Neural cell (in vitro differentiated cells): ENCODE data around the gene PCSK7. TPM values are rescaled to one million over a fixed set of nuclear protein-coding genes. Genes with fewer than 3 reads are reported as not detected.

ENCODE experiments used
- H2AFZ ChIP-seq: fragments of 200-600, 300-800 bp; sonication (generic), shearing (Covaris generic); 2 replicates; pipeline ENCODE4 v1.6.0; 2014; ENCODE audit warnings: low read depth, mild to moderate bottlenecking, antibody characterized with exemption, low read length, moderate library complexity
- H3F3A ChIP-seq: fragments of 200-600 bp; shearing (Covaris generic); 2 replicates; pipeline ENCODE4 v1.6.1; 2016; ENCODE audit warnings: mild to moderate bottlenecking, moderate library complexity, mixed read lengths, antibody characterized with exemption, low read length; ENCODE audit not compliant: insufficient read depth, poor library complexity, severe bottlenecking
- H3K27ac ChIP-seq: fragments of 200-600, 300-800 bp; sonication (generic), shearing (Covaris generic); 2 replicates; pipeline ENCODE4 v1.5.1; 2014; ENCODE audit warnings: mild to moderate bottlenecking, low read length, moderate library complexity
- H3K27me3 ChIP-seq: fragments of 300-800, 200-600 bp; sonication (generic), shearing (Covaris generic); 2 replicates; pipeline ENCODE4 v1.6.0; 2014; ENCODE audit warnings: mild to moderate bottlenecking, low read depth, low read length, moderate library complexity; ENCODE audit not compliant: insufficient read depth
- H3K36me3 ChIP-seq: fragments of 300-800, 200-600 bp; sonication (generic), shearing (Covaris generic); 2 replicates; pipeline ENCODE4 v1.5.1; 2014; ENCODE audit warnings: mild to moderate bottlenecking, antibody characterized with exemption, low read length, moderate library complexity; ENCODE audit not compliant: insufficient read depth
- H3K4me2 ChIP-seq: fragments of 300-800, 200-600 bp; sonication (generic), shearing (Covaris generic); 2 replicates; pipeline ENCODE4 v1.6.0; 2014; ENCODE audit warnings: mild to moderate bottlenecking, low read length
- H3K4me3 ChIP-seq: fragments of 300-800, 200-600 bp; sonication (generic), shearing (Covaris generic); 2 replicates; pipeline ENCODE4 v1.5.1; 2014; ENCODE audit warnings: mild to moderate bottlenecking, low read length, moderate library complexity
- H3K79me2 ChIP-seq: fragments of 200-600 bp; shearing (Covaris generic); replicated peaks from 2 replicates; pipeline ENCODE4 v1.6.0; 2014; ENCODE audit warnings: mild to moderate bottlenecking, low read length, moderate library complexity; ENCODE audit not compliant: insufficient read depth
- H3K9ac ChIP-seq: fragments of 300-800, 200-600 bp; sonication (generic), shearing (Covaris generic); 2 replicates; pipeline ENCODE4 v1.6.1; 2016; ENCODE audit warnings: mild to moderate bottlenecking, low read length, mixed read lengths
- H3K9me2 ChIP-seq: fragments of 200-600 bp; shearing (Covaris generic); 2 replicates; pipeline ENCODE4 v1.6.1; 2016; ENCODE audit warnings: mild to moderate bottlenecking, low read length, mixed read lengths; ENCODE audit not compliant: insufficient read depth
- H3K9me3 ChIP-seq: fragments of 200-600, 300-800 bp; sonication (generic), shearing (Covaris generic); 2 replicates; pipeline ENCODE4 v1.6.1; 2016; ENCODE audit warnings: mild to moderate bottlenecking, mixed run types, low read length, moderate library complexity, mixed read lengths
- H4K20me1 ChIP-seq: fragments of 200-600 bp; shearing (Covaris generic); 2 replicates; pipeline ENCODE4 v1.6.1; 2016; ENCODE audit warnings: mild to moderate bottlenecking, mixed run types; ENCODE audit not compliant: insufficient read depth
- EP300 ChIP-seq: fragments of 450-650 bp; conservative IDR thresholded peaks from 2 replicates; pipeline ENCODE4 v1.6.1; 2014; ENCODE audit warnings: antibody characterized with exemption, mild to moderate bottlenecking, moderate library complexity; ENCODE audit not compliant: poor library complexity, severe bottlenecking
- EZH2 ChIP-seq: fragments of 200-600, 300-800 bp; shearing (Covaris generic), sonication (generic); IDR thresholded peaks from 2 replicates; pipeline ENCODE4 v1.6.1; 2014; ENCODE audit warnings: antibody characterized with exemption, low read length, borderline replicate concordance, mild to moderate bottlenecking; ENCODE audit not compliant: insufficient read depth, poor library complexity, severe bottlenecking
- MXI1 ChIP-seq: fragments of 450-650 bp; conservative IDR thresholded peaks from 2 replicates; pipeline ENCODE4 v1.6.1; 2014; ENCODE audit warnings: antibody characterized with exemption, mild to moderate bottlenecking; ENCODE audit not compliant: poor library complexity, severe bottlenecking
- POLR2AphosphoS5 ChIP-seq: IDR thresholded peaks from 2 replicates; pipeline ENCODE4 v1.6.1; 2012
- RAD21 ChIP-seq: fragments of 450-650 bp; conservative IDR thresholded peaks from 2 replicates; pipeline ENCODE4 v1.6.1; 2014; ENCODE audit warnings: antibody characterized with exemption, mild to moderate bottlenecking, moderate library complexity
- REST ChIP-seq: IDR thresholded peaks from 2 replicates; pipeline ENCODE4 v1.6.1; 2012; ENCODE audit warnings: borderline replicate concordance
- SMC3 ChIP-seq: fragments of 450-650 bp; conservative IDR thresholded peaks from 2 replicates; pipeline ENCODE4 v1.6.1; 2014; ENCODE audit warnings: antibody characterized with exemption, mild to moderate bottlenecking, moderate library complexity; ENCODE audit not compliant: poor library complexity
- TAF1 ChIP-seq: IDR thresholded peaks from 2 replicates; pipeline ENCODE4 v1.6.1; 2012; ENCODE audit warnings: low read depth
- polyA plus RNA-seq: library from polyadenylated mRNA; depleted of rRNA; stranded (reverse); fragments of >200 nt; gene quantifications from 2 replicates; pipeline ENCODE4 v1.2.3, GENCODE V29; 2014
- TF ChIP-seq, protein P1 (sequence below): fragments of 450-650 bp; IDR thresholded peaks from 2 replicates; pipeline ENCODE4 v1.5.1; 2014; ENCODE audit warnings: antibody characterized with exemption, mild to moderate bottlenecking, moderate library complexity; ENCODE audit not compliant: poor library complexity, severe bottlenecking

The PCSK7 gene
- polyA plus RNA-seq, 1 donor from 2014 or later: 44.4 TPM

DNA sequence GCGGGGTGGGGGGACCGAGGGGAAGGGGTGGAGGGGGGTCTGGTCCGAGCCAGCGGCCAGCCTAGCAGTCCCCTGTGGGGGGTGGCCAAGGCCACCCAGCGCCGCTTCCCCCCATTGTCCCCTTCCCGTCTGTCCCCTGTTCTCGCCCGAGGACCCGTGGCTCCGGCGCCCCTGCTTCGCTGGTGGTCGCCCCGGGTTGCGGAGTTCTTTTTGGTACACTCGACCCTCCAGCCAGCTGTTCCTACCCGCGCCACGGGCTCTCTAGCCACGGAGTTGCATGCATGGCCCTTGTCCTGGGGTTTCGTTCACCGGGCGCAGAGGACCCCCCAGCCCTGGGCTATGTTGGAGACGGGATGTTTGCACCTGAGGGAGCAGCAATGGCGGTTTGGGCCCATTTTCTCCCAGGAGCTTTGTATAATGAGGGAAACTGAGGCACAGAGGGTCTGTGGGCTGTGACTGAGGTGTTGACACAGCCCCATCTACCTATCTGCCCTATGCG, 1.1 kb upstream of the PCSK7 start:
- no peaks in the 10 kb centered on the region for H4K20me1 ChIP-seq
- H3K27me3 ChIP-seq: no peaks in the 10 kb centered on the region
- TF ChIP-seq MXI1 (peak; percentile 11), EP300 (no peak), SMC3 (no peak)
- peaks cover 5% of the 10 kb centered on the region for H3K36me3 ChIP-seq
- H3K9me2 ChIP-seq: no peaks in the 10 kb centered on the region
- no peaks in the 10 kb centered on the region for H3K9me3 ChIP-seq
- H3K9ac ChIP-seq: peak overlapping the region; percentile 99
- H3K4me2 ChIP-seq: peak overlapping the region; percentile 94
- peak overlapping the region; percentile 65 for H3K27ac ChIP-seq
- peaks cover 49% of the 10 kb centered on the region for H3K79me2 ChIP-seq
- no peaks in the 10 kb centered on the region for H3F3A ChIP-seq
- H2AFZ ChIP-seq: peak overlapping the region; percentile 88
- H3K4me3 ChIP-seq: peak overlapping the region; percentile 96

DNA sequence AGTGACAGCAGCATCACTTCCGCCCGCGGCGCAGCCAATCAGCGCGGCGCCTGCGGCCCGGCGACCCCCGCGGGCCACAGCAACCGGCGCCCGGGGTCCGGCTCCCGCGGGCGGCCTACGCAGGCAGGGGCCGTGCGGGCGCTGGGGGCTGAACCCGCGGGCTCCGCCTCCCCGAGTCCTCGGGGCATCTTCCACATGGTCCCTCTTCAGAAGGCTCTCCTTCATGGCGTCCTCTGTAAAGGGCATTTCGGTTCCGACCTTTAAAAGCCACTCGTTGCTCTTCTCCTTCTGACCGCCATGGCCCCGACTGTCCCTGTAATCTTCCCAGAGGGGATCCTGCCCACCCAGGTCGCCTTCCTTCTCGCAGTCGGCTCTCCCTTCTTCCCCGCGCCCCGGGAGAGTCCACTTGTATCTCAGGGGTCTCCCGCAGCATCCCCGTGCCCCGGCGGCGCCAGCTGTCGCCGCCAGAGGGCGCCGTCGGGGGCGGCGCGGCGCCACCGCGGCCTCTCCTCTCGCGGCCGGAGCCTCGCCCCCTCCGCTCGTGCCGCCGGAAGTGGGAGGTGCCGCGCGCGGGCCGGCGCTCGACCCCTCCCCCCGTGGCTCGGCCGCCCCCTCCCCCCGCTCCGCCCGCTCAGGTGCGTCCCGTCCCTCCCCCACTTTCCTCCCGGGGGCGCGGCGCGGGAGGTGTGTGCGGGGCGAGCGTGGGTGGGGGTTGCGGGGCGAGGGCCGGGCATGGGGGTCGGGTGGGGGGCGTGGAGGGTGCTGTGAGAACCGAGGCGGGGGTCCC, 412 bp upstream of the PCSK7 start, which contains the start of gene RNF214:
Gene RNF214, plus strand, starts transcription at position 580 of the 787 bp plus-strand sequence. CDS start 1,602 bp downstream, outside the sequence.
- TF ChIP-seq, protein P1, sequence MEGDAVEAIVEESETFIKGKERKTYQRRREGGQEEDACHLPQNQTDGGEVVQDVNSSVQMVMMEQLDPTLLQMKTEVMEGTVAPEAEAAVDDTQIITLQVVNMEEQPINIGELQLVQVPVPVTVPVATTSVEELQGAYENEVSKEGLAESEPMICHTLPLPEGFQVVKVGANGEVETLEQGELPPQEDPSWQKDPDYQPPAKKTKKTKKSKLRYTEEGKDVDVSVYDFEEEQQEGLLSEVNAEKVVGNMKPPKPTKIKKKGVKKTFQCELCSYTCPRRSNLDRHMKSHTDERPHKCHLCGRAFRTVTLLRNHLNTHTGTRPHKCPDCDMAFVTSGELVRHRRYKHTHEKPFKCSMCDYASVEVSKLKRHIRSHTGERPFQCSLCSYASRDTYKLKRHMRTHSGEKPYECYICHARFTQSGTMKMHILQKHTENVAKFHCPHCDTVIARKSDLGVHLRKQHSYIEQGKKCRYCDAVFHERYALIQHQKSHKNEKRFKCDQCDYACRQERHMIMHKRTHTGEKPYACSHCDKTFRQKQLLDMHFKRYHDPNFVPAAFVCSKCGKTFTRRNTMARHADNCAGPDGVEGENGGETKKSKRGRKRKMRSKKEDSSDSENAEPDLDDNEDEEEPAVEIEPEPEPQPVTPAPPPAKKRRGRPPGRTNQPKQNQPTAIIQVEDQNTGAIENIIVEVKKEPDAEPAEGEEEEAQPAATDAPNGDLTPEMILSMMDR: peak; percentile 98
- peak; percentile 59 for TF ChIP-seq RAD21
- no peak for TF ChIP-seq EZH2
- peak; percentile 58 for TF ChIP-seq TAF1
- peak; percentile 55 for TF ChIP-seq EP300
- TF ChIP-seq POLR2AphosphoS5: peak; percentile 67
- TF ChIP-seq MXI1: peak; percentile 82
- TF ChIP-seq SMC3: peak; percentile 75
- peak; percentile 66 for TF ChIP-seq REST
- Histone ChIP-seq H3K36me3 (peaks cover 5% of the 10 kb centered on the region), H3K79me2 (peaks cover 49% of the 10 kb centered on the region), H3K9ac (peak within 1 kb of the TSS; percentile 99), H3K27ac (peak within 1 kb of the TSS; percentile 99), H2AFZ (peak within 1 kb of the TSS; percentile 90), H3K4me3 (peak within 1 kb of the TSS; percentile 96), H3K27me3 (no peaks in the 10 kb centered on the region), H3K9me2 (no peaks in the 10 kb centered on the region), H3F3A (no peaks in the 10 kb centered on the region), H3K4me2 (peak within 1 kb of the TSS; percentile 96), H4K20me1 (no peaks in the 10 kb centered on the region), H3K9me3 (no peaks in the 10 kb centered on the region)
